NCI-H2171 treated with DMSO at 0.1 percent for 48 hours (cell line): ENCODE results near the gene MMP20.
"Not testable (repeated sequence)": the region's sequence is repeated elsewhere in the genome, so short reads cannot be mapped to it uniquely, and the experiment has no call there.

ENCODE experiments used
- DNase-seq: peaks from one replicate; lab custom pipeline; 2025; lab: John Stamatoyannopoulos, UW

MMP20 gene, protein sequence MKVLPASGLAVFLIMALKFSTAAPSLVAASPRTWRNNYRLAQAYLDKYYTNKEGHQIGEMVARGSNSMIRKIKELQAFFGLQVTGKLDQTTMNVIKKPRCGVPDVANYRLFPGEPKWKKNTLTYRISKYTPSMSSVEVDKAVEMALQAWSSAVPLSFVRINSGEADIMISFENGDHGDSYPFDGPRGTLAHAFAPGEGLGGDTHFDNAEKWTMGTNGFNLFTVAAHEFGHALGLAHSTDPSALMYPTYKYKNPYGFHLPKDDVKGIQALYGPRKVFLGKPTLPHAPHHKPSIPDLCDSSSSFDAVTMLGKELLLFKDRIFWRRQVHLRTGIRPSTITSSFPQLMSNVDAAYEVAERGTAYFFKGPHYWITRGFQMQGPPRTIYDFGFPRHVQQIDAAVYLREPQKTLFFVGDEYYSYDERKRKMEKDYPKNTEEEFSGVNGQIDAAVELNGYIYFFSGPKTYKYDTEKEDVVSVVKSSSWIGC

DNA sequence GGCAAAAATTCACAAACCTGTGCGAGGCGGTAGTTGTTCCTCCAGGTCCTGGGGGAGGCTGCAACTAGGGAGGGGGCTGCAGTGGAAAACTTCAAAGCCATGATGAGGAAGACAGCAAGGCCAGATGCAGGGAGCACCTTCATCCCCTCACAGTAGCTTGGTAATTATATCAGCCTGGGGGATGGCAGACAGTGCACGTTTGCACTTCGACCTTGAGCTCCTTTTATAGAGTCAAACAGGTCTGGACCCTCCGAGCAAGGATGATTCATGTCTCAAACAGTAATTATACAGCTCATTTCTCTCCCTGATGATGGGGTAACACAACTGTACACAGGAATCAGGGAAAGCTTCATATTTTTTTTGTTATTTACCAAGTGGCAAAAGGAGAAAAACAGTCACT is at the start of gene MMP20:
Gene MMP20, minus strand, starts transcription at position 156 of the 400 bp plus-strand sequence. Its CDS starts 13 bp downstream, at position 143.
- DNase-seq: no peak

DNA sequence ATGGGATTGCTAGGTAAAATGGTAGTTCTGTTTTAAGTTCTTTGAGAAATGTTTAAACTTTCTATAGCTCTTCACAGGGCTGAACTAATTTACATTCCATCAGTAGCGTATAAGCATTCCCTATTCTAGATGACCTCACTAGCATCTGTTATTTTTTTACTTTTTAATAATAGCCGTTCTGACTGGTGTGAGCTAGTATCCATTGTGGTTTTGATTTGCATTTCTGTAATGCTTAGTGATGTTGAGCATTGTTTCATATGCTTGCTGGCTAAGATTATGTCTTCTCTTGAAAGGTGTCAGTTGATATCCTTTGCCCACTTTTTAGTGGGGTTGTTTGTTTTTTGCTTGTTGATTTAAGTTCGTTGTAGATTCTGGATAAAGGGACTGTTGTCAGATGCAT is 44.5 kb upstream of the MMP20 start:
- no peak for DNase-seq

DNA sequence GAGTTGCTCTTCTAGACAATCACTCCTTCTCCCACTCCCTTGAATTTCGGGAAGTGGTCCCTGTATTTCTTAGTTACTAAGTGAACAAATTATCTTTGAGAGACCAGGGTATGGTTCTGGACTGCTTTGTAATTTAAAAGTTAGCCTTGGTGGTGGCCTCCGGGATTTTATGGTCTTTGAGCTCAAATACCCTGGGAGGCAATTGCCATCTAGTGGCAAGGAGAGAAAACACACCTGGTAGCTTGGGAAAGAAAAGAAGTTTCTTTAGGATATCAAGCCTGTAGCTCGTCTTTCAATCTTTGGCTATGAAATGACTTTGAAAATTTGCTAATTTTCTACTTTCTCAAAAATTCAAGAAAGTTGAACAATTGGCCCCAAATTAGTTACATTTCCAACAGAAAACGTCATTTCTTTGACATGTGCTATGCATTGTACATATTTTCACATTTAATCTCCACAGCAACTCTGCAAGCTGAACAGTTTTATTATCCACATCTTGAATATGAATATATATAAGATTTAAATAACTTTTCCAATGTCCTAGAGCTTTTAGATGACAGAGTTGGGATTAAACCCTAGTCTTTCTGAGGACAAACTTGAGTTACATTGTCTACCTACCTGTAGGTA is 41.3 kb upstream of the MMP20 start:
- DNase-seq: peak; percentile 3

DNA sequence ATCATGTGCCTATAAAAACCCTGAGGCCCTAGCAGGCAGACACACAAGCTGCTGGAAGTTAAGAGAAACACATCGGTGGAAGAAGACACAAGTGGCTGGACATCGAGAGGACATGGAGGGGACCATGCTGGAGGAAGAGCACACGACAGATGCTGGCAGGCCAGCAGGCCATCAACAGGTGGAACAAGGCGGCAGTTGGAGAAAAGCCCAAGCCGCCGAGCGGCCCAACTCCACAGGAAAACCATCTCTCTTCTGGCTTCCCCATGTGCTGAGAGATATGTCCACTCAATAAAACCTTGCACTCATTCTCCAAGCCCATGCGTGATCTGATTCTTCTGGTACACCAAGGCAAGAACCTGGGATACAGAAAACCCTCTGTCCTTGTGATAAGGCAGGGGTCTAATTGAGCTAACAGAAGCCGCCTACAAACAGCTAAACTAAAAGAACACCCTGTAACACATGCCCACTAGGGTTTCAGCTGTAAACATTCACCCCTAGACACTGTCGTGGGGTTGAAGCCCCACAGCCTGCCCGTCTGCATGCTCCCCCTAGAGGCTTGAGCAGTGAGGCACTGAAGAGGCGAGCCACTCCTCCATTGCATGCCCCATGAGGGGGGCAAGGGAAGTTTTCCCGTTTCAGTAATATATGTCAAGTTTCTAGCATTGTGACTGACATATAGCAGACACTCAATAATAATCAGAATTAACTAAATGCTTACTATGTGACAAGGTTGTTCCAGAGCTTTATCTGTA is 39.0 kb upstream of the MMP20 start:
- no peak for DNase-seq

DNA sequence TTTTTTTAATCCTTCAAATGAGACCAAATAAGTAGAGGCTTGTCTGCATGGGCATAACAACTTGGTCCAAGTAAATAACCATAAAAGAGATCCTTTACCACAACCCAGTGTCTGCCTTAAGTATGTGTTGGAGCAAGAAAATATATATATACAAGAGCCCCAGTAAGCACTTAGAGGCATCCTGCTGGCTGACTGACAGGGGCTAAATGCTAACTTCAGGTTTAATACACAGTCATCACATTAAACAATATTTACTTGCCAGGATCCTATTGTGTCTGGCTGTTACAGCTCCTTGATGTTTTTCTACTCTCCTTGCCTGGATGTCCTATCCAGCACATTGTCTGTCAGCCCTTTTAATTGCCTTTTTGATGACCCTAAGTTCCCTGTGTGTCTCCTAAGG is 37.5 kb upstream of the MMP20 start:
- no peak for DNase-seq

DNA sequence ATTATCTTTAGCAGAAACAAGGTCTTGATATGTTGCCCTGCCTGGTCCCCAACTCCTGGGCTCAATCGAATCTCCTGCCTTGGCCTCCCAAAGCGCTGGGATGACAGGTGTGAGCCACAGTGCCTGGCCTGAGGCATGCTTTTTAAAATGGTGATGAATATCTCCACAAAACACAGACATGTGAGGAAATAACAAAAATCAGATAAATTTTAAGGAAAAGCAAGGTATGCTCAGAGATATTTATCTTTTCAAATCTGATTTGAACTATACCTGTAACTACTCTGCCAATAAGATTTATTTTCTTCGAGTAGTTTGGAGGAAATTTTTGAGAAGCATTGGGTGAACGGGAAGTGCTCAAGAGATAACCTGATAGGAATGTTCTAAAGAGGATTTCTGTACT is 35.9 kb upstream of the MMP20 start:
- no peak for DNase-seq

DNA sequence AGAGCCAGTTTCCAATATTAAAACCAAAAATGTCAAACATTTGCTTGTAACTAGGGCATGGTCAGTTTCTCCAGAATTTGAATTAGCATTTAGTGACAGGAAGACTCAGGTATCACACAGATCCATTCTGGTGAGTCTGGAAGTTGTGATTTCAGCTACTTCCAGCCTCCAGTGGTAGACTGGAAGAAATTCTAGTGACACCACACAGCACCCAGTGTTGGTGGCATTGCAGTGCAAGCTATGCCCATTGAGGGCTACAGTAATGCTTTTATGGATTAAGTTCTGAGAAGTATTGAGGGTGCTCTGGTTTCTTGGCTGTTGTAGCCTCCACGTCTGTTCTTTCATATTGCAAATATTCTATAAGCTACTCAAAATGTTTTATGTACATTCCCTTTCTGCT is 31.4 kb upstream of the MMP20 start:
- DNase-seq: no peak

DNA sequence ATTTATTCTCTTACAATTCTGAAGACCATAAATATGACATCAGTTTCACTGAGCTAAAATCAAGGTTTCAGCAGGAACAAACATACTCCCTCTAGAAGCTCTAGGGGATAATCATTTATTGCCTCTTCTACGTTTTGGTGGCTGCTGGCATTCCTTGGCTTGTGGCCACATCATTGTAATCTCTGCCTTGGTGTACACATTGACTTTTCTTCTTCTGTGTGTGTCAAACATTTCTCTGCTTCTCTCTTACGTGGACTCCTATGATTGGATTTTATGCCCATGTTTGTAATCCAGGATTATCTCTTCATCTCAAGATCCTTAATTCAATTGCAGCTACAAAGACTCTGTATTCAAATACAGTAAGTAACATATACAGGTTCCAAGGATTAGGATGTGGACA is 30.4 kb upstream of the MMP20 start:
- DNase-seq: no peak

DNA sequence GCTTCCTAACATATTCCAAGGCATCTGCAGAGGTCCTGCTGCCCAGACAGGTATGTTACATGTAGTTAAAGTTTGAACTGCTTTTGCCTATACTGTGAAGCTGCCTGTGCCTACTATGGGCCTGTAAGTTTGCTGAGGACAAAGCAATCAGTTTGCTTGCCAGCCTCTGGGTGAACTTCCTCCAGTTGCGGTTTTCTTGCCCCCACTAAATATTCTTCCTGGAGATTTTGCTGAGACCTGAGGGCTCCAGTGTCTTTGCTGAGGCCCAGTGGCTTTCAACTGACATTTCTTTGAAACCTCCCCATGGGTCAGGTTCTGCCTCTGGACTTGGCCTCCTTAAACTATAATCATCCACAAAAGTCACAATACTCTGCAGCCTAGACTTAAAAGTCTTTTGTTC is 29.6 kb upstream of the MMP20 start:
- no peak for DNase-seq

DNA sequence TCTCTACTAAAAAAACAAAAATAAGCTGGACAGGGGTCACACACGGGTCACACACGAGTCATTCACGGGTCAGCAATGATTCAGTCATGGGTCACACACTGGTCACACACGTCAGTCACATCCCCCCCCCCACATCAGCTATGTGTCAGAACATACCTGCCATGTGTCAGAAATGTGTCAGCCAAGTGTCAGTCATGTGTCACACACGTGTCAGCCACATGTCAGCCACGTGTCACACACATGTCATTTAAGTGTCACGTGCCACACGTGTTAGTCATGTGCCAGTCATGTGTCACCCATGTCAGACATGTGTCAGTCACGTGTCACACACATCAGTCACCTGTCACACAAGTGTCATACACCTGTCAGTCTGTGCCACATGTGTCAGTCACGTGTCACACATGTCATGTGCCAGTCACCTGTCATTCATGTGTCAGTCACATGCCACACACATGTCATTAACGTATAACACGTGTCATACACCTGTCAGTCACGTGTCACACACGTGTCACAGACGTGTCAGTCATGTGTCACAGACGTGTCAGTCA is 28.7 kb upstream of the MMP20 start:
- DNase-seq: no peak

DNA sequence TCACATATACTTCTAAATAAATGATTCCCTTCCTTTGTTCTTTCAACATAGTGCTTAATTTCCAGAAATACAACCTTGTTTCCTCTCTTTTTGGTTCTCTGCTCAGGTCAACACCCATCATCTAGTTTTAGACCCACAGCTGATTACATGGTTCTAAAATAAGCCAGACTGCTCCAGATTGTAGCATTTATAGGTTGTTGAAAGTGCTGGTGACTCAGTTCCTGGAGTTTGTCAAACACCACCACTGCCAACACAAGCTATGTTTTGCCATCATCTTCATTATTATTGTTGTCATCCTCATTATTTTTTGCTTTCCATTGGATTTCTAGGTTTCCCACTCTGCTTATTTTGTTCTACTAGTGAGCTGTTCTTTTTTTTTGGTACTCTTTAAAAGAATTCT is 22.3 kb upstream of the MMP20 start:
- DNase-seq: no peak

DNA sequence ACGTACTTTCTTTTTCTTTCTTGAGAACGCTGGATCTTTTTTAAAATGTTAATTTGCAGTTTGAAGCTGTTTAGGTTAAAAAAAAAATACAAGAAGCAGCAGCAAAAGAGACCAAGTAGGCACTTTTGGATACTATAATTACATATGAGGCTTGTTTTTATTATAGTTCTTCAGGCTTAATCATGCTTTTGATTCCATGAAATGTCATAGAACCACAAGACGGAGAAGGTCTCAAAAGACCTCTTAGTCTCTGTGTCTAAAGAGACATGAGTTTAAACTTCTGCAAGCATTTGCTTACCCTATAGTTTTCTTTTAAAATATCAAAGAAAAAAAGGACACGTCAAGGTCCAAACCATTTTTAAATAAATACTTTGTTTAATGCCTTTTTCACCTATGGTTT is 18.8 kb upstream of the MMP20 start:
- DNase-seq: no peak

DNA sequence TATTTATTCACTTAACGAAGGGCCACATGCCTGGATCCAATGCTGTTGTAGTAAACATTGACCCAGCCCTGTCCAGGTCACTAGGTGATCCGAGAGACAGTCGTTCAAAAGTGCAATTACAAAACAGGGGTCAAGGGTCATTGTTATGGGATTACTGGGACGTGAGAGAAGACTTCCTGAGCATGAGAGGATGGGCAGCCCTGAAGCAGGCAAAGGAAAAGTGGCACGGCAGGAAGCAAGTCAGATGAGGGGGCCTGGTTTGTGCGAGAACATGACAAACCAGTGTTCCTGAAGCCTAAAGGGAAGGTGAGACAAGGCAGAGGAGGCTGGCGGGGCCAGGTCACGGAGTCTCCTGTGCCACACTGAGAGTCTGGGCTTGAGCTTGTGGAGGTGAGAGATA is 15.8 kb upstream of the MMP20 start:
- DNase-seq: no peak

DNA sequence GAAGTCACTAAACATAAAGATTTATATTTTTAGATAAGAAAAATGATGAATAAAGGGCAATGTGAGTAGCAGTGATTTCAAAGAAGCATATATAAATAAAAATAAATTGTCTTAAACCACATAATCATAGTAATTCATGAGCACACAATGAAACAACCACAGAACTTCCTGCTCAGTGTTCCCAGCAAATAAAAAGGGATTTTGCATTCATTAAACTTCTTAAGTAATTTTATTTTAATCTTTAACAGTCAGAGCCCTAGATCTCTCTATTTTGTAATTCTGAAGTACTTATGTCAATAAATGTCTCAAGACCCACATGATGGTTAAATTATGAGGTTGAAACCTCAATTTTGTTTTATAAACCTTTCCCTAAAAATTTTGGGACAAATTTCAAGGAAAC is 14.5 kb upstream of the MMP20 start:
- no peak for DNase-seq

DNA sequence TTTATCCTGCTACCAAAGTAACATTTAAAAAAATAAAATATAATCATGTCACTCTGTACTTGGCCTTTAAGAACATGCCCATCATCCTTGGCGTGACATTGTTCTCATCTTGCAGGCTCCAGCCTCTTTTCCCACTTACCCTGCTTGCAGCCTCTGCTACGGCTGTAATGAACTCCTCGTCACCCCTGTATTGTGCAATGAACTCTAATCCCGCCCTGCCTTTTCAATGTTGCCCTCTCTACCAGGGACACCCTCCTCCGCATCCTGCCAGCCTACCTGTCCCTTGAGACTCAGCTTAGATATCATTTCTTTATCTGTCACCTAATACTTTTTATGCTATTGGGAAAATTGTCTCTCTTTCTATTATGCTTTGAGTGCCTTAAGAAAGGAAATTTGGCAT is 12.6 kb upstream of the MMP20 start:
- no peak for DNase-seq

DNA sequence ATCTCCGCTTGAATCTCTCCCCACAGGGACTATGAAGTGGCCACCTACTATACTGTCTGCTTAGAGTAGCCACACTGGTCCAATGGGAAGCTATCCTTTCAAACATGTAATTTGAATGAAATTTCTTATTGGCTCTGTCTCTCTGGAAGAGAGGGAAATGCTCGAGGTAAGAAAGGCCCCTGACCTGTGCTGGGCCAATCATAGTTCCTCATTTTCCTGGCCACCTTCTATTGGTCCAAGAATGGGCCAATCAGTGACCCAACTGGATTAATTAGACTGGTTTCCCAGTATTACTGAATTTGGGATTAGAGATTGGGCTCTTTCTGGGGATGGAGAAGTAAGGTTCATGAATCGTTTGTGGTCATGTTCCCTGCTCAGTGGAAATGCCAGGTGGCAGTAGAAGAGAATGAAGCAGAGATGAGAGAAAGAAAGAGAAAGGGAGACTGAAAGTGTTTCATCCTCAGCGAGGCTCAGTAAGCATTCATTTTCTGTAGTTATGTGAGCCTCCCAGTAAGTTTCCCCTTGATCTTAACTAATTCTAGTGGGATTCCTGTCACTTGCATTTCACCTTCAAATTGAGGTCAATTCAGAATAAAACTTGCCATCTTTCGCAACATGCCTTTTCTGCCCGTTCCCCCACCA is 8.4 kb upstream of the MMP20 start:
- no peak for DNase-seq

DNA sequence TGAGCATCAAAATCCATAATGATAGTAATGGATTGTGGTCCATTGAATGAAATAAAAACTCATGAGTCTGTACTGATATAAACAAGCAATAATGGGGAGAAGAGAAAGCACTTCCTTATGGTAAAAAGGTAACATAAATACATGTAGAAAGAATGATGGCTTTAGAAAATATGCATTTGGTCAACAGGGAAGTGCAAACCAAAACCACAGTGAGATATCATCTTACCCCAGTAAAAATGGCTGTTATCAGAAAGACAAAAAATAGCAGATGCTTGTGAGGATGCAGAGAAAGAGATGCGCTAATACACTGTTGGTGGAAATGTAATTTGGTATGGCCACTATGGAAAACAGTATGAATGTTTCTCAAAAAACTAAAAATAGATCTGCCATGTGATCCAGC is 6.9 kb upstream of the MMP20 start:
- DNase-seq: no peak

DNA sequence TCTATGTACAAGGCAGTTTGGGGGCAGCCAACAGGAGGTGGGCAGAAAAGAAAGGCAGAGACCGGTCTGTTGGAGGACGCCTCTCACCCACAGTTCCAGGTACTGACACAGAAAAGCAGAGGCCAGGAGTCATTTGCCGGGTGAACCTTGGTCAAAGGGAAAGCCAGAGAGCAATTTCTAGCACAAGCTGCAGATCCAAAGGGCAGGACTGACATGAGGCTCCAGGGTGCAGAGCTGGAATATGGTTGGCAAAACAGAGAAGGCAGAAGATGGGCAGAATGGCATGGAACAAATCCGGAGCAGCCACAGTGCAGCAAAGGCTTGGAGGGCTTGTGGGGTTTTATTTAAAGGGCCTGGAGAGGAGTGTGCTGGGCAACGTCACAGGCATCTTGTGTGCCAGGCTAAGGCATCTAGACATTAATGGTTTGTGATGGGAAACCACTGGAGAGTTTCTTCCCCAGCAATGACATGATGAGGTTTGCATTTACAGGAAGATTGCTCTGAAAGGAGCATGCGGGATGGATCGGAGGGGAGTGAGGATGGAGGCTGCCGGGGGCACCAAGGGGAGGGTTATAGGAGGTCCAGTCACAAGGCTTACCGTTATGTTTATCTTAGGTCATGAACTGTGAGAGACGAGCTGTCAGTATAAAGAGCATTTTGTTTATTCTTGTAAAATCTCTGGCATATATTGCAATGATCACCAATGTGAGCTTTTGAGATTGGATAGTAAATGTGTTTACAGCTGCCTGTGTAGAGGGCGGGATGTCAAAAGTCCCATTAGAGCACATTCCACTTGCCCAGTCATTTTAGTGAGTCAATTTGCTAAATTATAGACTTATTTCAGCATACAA is 5.7 kb upstream of the MMP20 start:
- DNase-seq: no peak

DNA sequence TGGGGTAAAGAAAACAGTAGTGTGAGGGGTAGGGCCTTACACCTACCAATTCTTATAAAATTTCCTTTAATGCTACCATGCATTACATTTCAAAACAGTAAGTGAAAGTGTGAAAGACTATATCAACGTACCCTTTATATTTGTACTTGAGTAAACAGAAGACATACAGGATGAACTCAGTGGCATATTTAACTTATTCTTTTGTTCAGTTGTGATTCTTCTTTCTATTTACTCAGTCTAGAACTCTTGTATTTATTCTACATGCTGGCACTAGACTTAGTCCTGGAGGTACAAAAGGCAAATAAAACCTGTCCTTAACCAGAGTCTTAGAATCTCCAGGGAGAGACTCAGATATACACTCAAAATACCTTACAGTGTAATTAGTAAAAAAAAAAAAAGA is 4.8 kb upstream of the MMP20 start:
- not testable (repeated sequence) for DNase-seq

DNA sequence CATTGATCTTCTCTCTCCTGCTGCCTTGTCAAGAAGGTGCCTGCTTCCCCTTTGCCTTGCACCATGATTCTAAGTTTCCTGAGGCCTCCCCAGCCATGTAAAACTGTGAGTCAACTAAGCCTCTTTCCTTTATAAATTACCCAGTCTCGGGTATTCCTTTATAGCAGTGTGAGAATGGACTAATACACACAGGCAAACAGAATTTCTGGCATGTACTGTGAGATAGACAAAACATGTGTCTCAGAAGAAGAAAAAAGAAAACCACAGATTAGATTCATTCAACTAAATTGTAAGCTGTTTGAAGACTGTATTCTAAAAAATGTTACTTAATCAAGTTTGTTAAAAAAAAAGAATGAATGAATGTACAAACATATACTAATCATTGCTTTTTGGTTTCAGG is 1.5 kb upstream of the MMP20 start:
- no peak for DNase-seq

DNA sequence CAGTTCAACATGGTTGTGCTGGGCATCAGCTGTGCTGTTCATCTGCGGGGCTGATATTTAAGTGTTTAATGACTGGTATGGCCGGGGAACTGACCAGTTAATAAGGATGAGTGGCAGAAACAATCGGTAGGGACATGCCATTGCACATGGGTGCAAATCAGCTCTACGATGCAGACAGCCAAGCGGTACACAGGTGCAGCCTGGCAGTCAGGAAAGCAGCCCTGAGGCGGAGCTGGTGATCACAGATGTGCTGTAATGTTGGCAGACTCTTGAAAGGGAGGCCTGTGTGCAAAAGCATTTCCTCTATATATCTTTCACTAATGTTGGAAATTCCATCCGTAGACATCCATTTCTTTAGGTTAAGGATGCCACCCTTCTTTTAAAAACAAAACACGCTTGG is 1.1 kb downstream of the MMP20 start:
- no peak for DNase-seq
